IMR-90 (cell line): ENCODE results near the gene RAF1. TPM values are rescaled to one million over a fixed set of nuclear protein-coding genes. Genes with fewer than 3 reads are reported as not detected.

Source experiments
- ATAC-seq: fragments of 200-7000 bp; cut with Tn5 transposase; 2 replicates; pipeline ENCODE4 v1.9.1; 2020; ENCODE audit warnings: low read depth, mild to moderate bottlenecking, moderate library complexity
- BruUV-seq: library from RNA; stranded (reverse); fragments of 400-500 nt; replicated peaks from 2 replicates; lab custom pipeline; 2021; lab: Mats Ljungman, UMichigan
- CTCF ChIA-PET: fragments of 300-600 bp; formaldehyde crosslinking; extraction: SDS; loops from one replicate; lab custom pipeline; 2021; ENCODE audit warnings: antibody characterized with exemption; lab: Yijun Ruan, JAX
- POLR2A ChIA-PET: fragments of 300-600 bp; sonication (Branson Sonifier 250); formaldehyde crosslinking; loops from one replicate; lab custom pipeline; 2022; ENCODE audit warnings: antibody characterized with exemption; ENCODE audit not compliant: unreplicated experiment; lab: Charles Lee
- DNase-seq: peaks from one replicate; pipeline ENCODE4 v3.0.0; 2013
- H2AFZ ChIP-seq: replicated peaks from 2 replicates; pipeline ENCODE3; 2013; ENCODE audit warnings: low read length, mild to moderate bottlenecking; ENCODE audit not compliant: poor library complexity
- H2AK5ac ChIP-seq: 2 replicates; pipeline ENCODE4 v1.6.1; 2013; ENCODE audit warnings: low read depth, low read length, inconsistent platforms
- H2AK9ac ChIP-seq: replicated peaks from 2 replicates; pipeline ENCODE3; 2013; ENCODE audit warnings: mild to moderate bottlenecking, low read depth, low read length, moderate library complexity; ENCODE audit not compliant: poor library complexity
- H2BK120ac ChIP-seq: 2 replicates; pipeline ENCODE4 v1.6.1; 2013; ENCODE audit warnings: low read depth, low read length, inconsistent platforms
- H2BK15ac ChIP-seq: 3 replicates; pipeline ENCODE4 v1.6.1; 2013; ENCODE audit warnings: low read depth, low read length, inconsistent platforms
- H2BK20ac ChIP-seq: 2 replicates; pipeline ENCODE4 v1.6.1; 2013; ENCODE audit warnings: low read depth, mild to moderate bottlenecking, inconsistent platforms, low read length, moderate library complexity
- H2BK5ac ChIP-seq: 2 replicates; pipeline ENCODE4 v1.6.1; 2013; ENCODE audit warnings: mild to moderate bottlenecking, low read depth, low read length, inconsistent platforms; ENCODE audit not compliant: poor library complexity, severe bottlenecking
- H3K14ac ChIP-seq: replicated peaks from 2 replicates; pipeline ENCODE4 v1.6.1; 2013; ENCODE audit warnings: low read depth, low read length, inconsistent platforms
- H3K18ac ChIP-seq: 2 replicates; pipeline ENCODE4 v1.6.1; 2013; ENCODE audit warnings: low read depth, low read length, control low read depth
- H3K23ac ChIP-seq: 2 replicates; pipeline ENCODE4 v1.6.1; 2013; ENCODE audit warnings: low read depth, low read length, inconsistent platforms
- H3K27ac ChIP-seq: 2 replicates; pipeline ENCODE4 v1.5.1; 2013; ENCODE audit warnings: mild to moderate bottlenecking, control low read depth, low read length; ENCODE audit not compliant: insufficient read depth
- H3K27me3 ChIP-seq: 2 replicates; pipeline ENCODE4 v1.6.1; 2013; ENCODE audit warnings: low read length; ENCODE audit not compliant: control insufficient read depth, insufficient read depth
- H3K36me3 ChIP-seq: 2 replicates; pipeline ENCODE4 v1.6.1; 2013; ENCODE audit warnings: low read length, mixed read lengths; ENCODE audit not compliant: control insufficient read depth, insufficient read depth
- H3K4ac ChIP-seq: 2 replicates; pipeline ENCODE4 v1.6.1; 2013; ENCODE audit warnings: low read depth, low read length, inconsistent platforms
- H3K4me1 ChIP-seq: 2 replicates; pipeline ENCODE4 v1.6.1; 2013; ENCODE audit warnings: low read length, mixed read lengths; ENCODE audit not compliant: control insufficient read depth, insufficient read depth
- H3K4me2 ChIP-seq: 2 replicates; pipeline ENCODE4 v1.6.1; 2013; ENCODE audit warnings: low read depth, mild to moderate bottlenecking, control low read depth, low read length, moderate library complexity
- H3K4me3 ChIP-seq: 2 replicates; pipeline ENCODE4 v1.5.1; 2013; ENCODE audit warnings: low read depth, mild to moderate bottlenecking, control low read depth, low read length, moderate library complexity; ENCODE audit not compliant: insufficient read depth
- H3K56ac ChIP-seq: 2 replicates; pipeline ENCODE4 v1.6.1; 2013; ENCODE audit warnings: low read length, inconsistent platforms; ENCODE audit not compliant: insufficient read depth; ENCODE audit errors: extremely low read depth
- H3K79me1 ChIP-seq, 2 experiments: 2 replicates each; pipeline ENCODE4 v1.6.1; 2013; ENCODE audit warnings: low read length in 2 of 2, inconsistent platforms in 1 of 2, low read depth in 1 of 2
- H3K9ac ChIP-seq: 2 replicates; pipeline ENCODE4 v1.6.1; 2013; ENCODE audit warnings: low read depth, low read length, control low read depth
- H3K9me1 ChIP-seq: 2 replicates; pipeline ENCODE4 v1.6.1; 2013; ENCODE audit warnings: low read length, inconsistent platforms; ENCODE audit not compliant: insufficient read depth
- H3K9me3 ChIP-seq: 2 replicates; pipeline ENCODE4 v1.6.1; 2013; ENCODE audit warnings: low read length; ENCODE audit not compliant: control insufficient read depth, insufficient read depth
- H4K20me1 ChIP-seq: 2 replicates; pipeline ENCODE4 v1.6.1; 2013; ENCODE audit warnings: low read length, inconsistent platforms; ENCODE audit not compliant: insufficient read depth
- H4K5ac ChIP-seq: 2 replicates; pipeline ENCODE4 v1.6.1; 2013; ENCODE audit warnings: mild to moderate bottlenecking, low read depth, low read length, control low read depth
- H4K8ac ChIP-seq, 2 experiments: 2 replicates each; pipeline ENCODE4 v1.6.1; 2013; ENCODE audit warnings: low read depth in 2 of 2, low read length in 2 of 2, control low read depth in 1 of 2, inconsistent platforms in 1 of 2
- H4K91ac ChIP-seq: 2 replicates; pipeline ENCODE4 v1.6.1; 2013; ENCODE audit warnings: low read depth, low read length, inconsistent platforms; ENCODE audit not compliant: insufficient read depth
- MAZ ChIP-seq: IDR thresholded peaks from 2 replicates; pipeline ENCODE4 v1.6.1; 2012; ENCODE audit warnings: low read depth, mild to moderate bottlenecking, low read length, improper control_type of control experiment, moderate library complexity, borderline replicate concordance
- POLR2A ChIP-seq: IDR thresholded peaks from 2 replicates; pipeline ENCODE4 v1.6.1; 2012; ENCODE audit warnings: mild to moderate bottlenecking, low read depth, low read length
- RAD21 ChIP-seq: IDR thresholded peaks from 2 replicates; pipeline ENCODE4 v1.6.1; 2012; ENCODE audit warnings: low read length, improper control_type of control experiment
- WGBS, 2 experiments: methylation state at CpG; one replicate each; pipeline versions ENCODE4 v1.1.5 to v1.1.7; 2013; ENCODE audit warnings: missing lambda C conversion rate in 2 of 2; ENCODE audit not compliant: insufficient read length in 1 of 2; ENCODE audit errors: extremely low coverage in 2 of 2; 5-methylcytosine and 5-hydroxymethylcytosine counted together
- dilution Hi-C: fragments of 300-500 bp; cut with HindIII; formaldehyde crosslinking; loops from one replicate; pipeline ENCODE4 v1.14.3; 2018; ENCODE audit warnings: low sequenced_read_pairs; ENCODE audit not compliant: unreplicated experiment
- in situ Hi-C: fragments of 300-500 bp; cut with MboI; formaldehyde crosslinking; loops from 3 replicates; pipeline ENCODE4 v1.14.3; 2019; ENCODE audit warnings: low sequenced_read_pairs, inconsistent platforms, mixed read lengths
- intact Hi-C: fragments of 100-400 bp; cut with micrococcal nuclease; formaldehyde crosslinking; loops from 2 replicates; pipeline ENCODE4 v1.10.0; 2022
- microRNA-seq, 2 experiments: library from miRNA; stranded (forward) in 1 of 2; unstranded in 1 of 2; fragments of 10-50 nt in 1 of 2; fragments of <30 nt in 1 of 2; gene quantifications in 1 of 2; microRNA quantifications in 1 of 2; one replicate each; pipeline versions ENCODE3 to v1.1.0; 2013 to 2020; ENCODE audit not compliant: insufficient read depth in 1 of 2, insufficient read length in 1 of 2, unreplicated experiment in 1 of 2
- polyA plus RNA-seq, 3 experiments: library from polyadenylated mRNA; depleted of rRNA; stranded (reverse); fragments of >200 nt; gene quantifications; 2 replicates each; pipeline ENCODE4 v1.2.3, GENCODE V29; 2012; ENCODE audit warnings: low replicate concordance in 1 of 3
- small RNA-seq, 5 experiments: library from RNA; depleted of rRNA; stranded (forward); fragments of <200 nt; gene quantifications; one replicate each; pipeline ENCODE3, GENCODE V24; 2012
- total RNA-seq: library from RNA; depleted of rRNA; stranded (reverse); fragments of >200 nt; gene quantifications from 2 replicates; pipeline ENCODE4 v1.2.3, GENCODE V29; 2012; rRNA removed
- TF ChIP-seq, protein P1 (sequence below): conservative IDR thresholded peaks from 2 replicates; pipeline ENCODE4 v1.5.1; 2012; ENCODE audit warnings: mild to moderate bottlenecking, low read depth, low read length, improper control_type of control experiment

The RAF1 gene
- total and polyA plus RNA-seq, 2 of the 4 experiments (the other 2 are of a cell fraction): 115 to 151 TPM

DNA sequence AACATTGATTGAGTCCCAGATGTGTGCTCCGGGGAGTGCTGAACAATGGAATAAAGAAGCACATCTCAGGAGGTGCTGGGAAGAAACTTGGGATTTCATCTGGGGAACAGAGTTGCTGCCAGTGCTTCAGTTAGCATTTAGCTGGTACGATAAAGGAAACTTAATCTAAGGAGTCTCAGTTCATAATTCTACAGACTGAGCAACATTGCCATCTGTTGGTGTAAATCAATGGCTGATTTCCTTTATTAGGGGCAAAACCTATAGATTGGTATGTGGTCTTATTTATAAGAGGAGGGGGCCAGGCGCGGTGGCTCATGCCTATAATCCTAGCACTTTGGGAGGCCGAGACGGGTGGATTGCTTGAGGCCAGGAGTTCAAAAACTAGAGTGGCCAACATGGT is 127.5 kb downstream of the RAF1 start:
- Histone ChIP-seq H3K23ac (no peak overlapping the region), H4K8ac (no peak overlapping the region), H2BK15ac (no peak overlapping the region), H3K56ac (no peak overlapping the region), H3K14ac (no peak overlapping the region), H4K20me1 (no peaks in the 10 kb centered on the region), H3K9me3 (no peaks in the 10 kb centered on the region), H3K4ac (no peak overlapping the region), H4K5ac (no peak overlapping the region), H2BK5ac (no peak overlapping the region), H3K9ac (no peak overlapping the region), H3K4me3 (no peak overlapping the region), H4K91ac (no peak overlapping the region), H2BK20ac (no peak overlapping the region), H3K18ac (no peak overlapping the region), H2BK120ac (no peak overlapping the region), H2AFZ (no peak overlapping the region), H2AK9ac (no peak overlapping the region), H3K79me1 (no peaks in the 10 kb centered on the region), H3K36me3 (peaks cover 4% of the 10 kb centered on the region), H3K9me1 (peaks cover 3% of the 10 kb centered on the region; the same call in 1 of the 2 replicates), H3K4me1 (no peaks in the 10 kb centered on the region), H3K27me3 (no peaks in the 10 kb centered on the region), H2AK5ac (no peak overlapping the region), H3K27ac (no peak overlapping the region), H3K4me2 (no peak overlapping the region)
- ATAC-seq (peak; percentile 27; the same call in 1 of the 2 replicates), DNase-seq (peak; percentile 10)
- TF ChIP-seq MAZ (no peak), RAD21 (peak; percentile 37; the same call in 1 of the 2 replicates), POLR2A (no peak)
- TF ChIP-seq, protein P1, sequence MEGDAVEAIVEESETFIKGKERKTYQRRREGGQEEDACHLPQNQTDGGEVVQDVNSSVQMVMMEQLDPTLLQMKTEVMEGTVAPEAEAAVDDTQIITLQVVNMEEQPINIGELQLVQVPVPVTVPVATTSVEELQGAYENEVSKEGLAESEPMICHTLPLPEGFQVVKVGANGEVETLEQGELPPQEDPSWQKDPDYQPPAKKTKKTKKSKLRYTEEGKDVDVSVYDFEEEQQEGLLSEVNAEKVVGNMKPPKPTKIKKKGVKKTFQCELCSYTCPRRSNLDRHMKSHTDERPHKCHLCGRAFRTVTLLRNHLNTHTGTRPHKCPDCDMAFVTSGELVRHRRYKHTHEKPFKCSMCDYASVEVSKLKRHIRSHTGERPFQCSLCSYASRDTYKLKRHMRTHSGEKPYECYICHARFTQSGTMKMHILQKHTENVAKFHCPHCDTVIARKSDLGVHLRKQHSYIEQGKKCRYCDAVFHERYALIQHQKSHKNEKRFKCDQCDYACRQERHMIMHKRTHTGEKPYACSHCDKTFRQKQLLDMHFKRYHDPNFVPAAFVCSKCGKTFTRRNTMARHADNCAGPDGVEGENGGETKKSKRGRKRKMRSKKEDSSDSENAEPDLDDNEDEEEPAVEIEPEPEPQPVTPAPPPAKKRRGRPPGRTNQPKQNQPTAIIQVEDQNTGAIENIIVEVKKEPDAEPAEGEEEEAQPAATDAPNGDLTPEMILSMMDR: peak; percentile 43; the same call in 1 of the 2 replicates
- no TSS peak for BruUV-seq
- WGBS, 2 experiments: 84% methylated on average over 4 of the region's 6 CpGs; no CpG with 5 or more reads in 1 of the 2 experiments
- intact Hi-C loops (no loop called here), dilution Hi-C loops (no loop called here), in situ Hi-C loops (no loop called here)
- ChIA-PET CTCF (interaction anchor here (0.5 to 1.3 kb wide), 5 partner anchors 28 to 361 kb away, joined by 3 to 5 read pairs (median 3); partner anchors contain the start of gene TSEN2), POLR2A (no interaction called here)

Small RNA genes lying within 50 kb of the gene (microRNA-seq; reads per million reads assigned to microRNA genes)
- not detected for gene CRIP1P1 (ENCODE audit: insufficient read depth, insufficient read length)
- gene RF00017 (ENCODE audit: insufficient read depth, insufficient read length): not detected

Small RNA genes lying within 50 kb of the gene (small RNA-seq; reads per million reads assigned to genes)
- gene CRIP1P1 (0 reads per million in 5 experiments), gene RF00017 (0 reads per million in 5 experiments)

Other genes with a start within 250 kb of the RAF1 start
- gene TSEN2, start 179.6 kb downstream of the RAF1 start, total RNA-seq: 14.2 and 15.0 TPM in 2 replicates
- 6.9 and 9.5 TPM in 2 replicates for gene TSEN2, start 179.6 kb downstream of the RAF1 start, polyA plus RNA-seq (2012; rRNA removed)
- gene MKRN2OS, start 118.6 kb downstream of the RAF1 start, total RNA-seq: not detected in 2 replicates
- not detected in 2 replicates for gene MKRN2OS, start 118.6 kb downstream of the RAF1 start, polyA plus RNA-seq (2012; rRNA removed)
- gene MKRN2, start 107.0 kb downstream of the RAF1 start, total RNA-seq: 65.6 and 65.8 TPM in 2 replicates
- 43.5 and 44.4 TPM in 2 replicates for gene MKRN2, start 107.0 kb downstream of the RAF1 start, polyA plus RNA-seq (2012; rRNA removed)
- gene TMEM40, start 95.1 kb upstream of the RAF1 start, total RNA-seq: not detected in 2 replicates
- gene TMEM40, start 95.1 kb upstream of the RAF1 start, polyA plus RNA-seq (2012; rRNA removed): 0.27 and 0.29 TPM in 2 replicates
- gene CAND2, start 132.6 kb upstream of the RAF1 start, total RNA-seq: 2.5 and 2.9 TPM in 2 replicates
- gene CAND2, start 132.6 kb upstream of the RAF1 start, polyA plus RNA-seq (2012; rRNA removed): 4.9 and 5.7 TPM in 2 replicates
- gene RPL32, start 177.4 kb upstream of the RAF1 start, total RNA-seq: 566 and 644 TPM in 2 replicates
- gene RPL32, start 177.4 kb upstream of the RAF1 start, polyA plus RNA-seq (2012; rRNA removed): 1,856 and 2,352 TPM in 2 replicates